Ishikawa (cell line): ENCODE results near the gene MORF4L2.

ENCODE experiments used
- CEBPB ChIP-seq: IDR thresholded peaks from 2 replicates; pipeline ENCODE4 v1.6.1; 2012
- CREB1 ChIP-seq: IDR thresholded peaks from 2 replicates; pipeline ENCODE4 v1.6.1; 2012; ENCODE audit warnings: low read depth
- EGR1 ChIP-seq: IDR thresholded peaks from 2 replicates; pipeline ENCODE4 v1.6.1; 2012
- EP300 ChIP-seq: IDR thresholded peaks from 2 replicates; pipeline ENCODE4 v1.6.1; 2012; ENCODE audit warnings: borderline replicate concordance
- FOXM1 ChIP-seq: IDR thresholded peaks from 2 replicates; pipeline ENCODE4 v1.6.1; 2012; ENCODE audit warnings: low read depth, borderline replicate concordance
- MAX ChIP-seq: IDR thresholded peaks from 2 replicates; pipeline ENCODE4 v1.6.1; 2012
- NFIC ChIP-seq: IDR thresholded peaks from 2 replicates; pipeline ENCODE4 v1.6.1; 2012
- RAD21 ChIP-seq: IDR thresholded peaks from 2 replicates; pipeline ENCODE4 v1.6.1; 2012; ENCODE audit warnings: low read depth
- REST ChIP-seq: IDR thresholded peaks from 2 replicates; pipeline ENCODE4 v1.6.1; 2012; ENCODE audit warnings: low read depth, mild to moderate bottlenecking
- TAF1 ChIP-seq: IDR thresholded peaks from 2 replicates; pipeline ENCODE4 v1.6.1; 2012; ENCODE audit warnings: low read depth, mild to moderate bottlenecking
- TCF12 ChIP-seq: IDR thresholded peaks from 2 replicates; pipeline ENCODE4 v1.6.1; 2012; ENCODE audit warnings: low read depth
- TEAD4 ChIP-seq: IDR thresholded peaks from 2 replicates; pipeline ENCODE4 v1.6.1; 2012
- USF1 ChIP-seq: IDR thresholded peaks from 2 replicates; pipeline ENCODE4 v1.6.1; 2012
- YY1 ChIP-seq: IDR thresholded peaks from 2 replicates; pipeline ENCODE4 v1.6.1; 2012; ENCODE audit warnings: low read depth
- ZBTB7A ChIP-seq: IDR thresholded peaks from 2 replicates; pipeline ENCODE4 v1.6.1; 2012; ENCODE audit warnings: low read depth

Gene MORF4L2

DNA sequence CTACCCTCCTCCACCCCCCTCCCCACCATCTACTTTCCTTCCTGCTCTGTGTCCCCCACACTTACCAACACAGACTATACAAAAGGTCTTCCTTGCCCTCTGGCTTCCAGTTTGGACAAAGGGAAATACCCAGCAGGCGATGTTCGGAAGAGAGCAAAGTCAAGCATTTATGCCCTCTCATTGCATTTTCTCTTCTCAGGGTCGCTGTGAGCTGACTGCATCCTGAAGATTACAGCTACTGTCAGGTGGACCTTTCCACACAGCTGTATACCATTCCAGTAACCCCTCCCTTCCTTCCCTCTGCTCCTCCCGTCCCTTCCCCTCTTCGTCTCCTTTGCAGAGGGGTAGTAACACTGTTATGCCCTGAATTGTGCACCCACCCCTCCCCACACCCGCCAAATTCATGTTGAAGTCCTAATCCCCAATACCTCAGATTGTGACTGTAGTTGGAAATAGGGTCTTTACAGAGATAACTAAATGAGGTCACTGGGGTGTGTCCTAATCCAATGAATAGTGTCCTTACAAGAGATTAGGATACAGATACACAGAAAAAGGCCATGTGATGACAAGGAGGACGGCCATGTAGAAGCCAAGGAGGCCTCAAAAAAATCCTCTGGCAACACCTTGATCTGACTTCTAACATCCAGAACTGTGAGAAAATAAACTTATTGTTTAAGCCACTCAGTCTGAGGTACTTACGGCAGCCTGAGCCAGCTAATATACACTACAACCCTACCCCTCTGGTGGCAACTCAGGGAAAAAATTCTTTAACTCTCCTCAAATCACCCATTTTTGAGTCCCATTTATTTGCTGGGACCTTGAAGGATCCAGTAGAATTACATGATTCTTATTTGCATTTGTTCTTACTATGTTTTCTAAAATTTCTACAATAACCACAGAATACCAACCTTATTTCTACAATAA lies 11.7 kb downstream of the MORF4L2 start:
- TF ChIP-seq ZBTB7A (no peak), FOXM1 (no peak), CREB1 (no peak), EP300 (no peak), CEBPB (no peak), TAF1 (no peak), USF1 (no peak), EGR1 (no peak)

DNA sequence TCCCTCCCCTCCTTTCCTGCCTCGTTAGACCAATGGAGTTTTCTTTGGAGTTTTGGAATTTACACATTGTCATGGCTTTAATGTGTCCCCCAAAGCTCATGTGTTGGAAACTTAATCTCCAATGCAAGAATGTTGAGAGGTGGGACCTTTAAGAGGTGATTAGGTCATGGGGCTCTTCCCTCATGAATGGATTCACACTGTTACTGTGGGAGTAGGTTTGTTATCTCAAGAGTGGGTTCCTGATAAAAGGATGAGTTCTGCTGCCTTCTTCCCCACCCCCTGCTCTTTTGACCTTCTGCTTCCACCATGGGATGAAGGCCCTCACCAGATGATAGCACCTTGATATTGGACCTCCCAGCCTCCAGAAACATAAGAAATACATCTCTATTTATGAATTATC lies 16.8 kb downstream of the MORF4L2 start:
- TF ChIP-seq ZBTB7A (no peak), TCF12 (no peak), YY1 (no peak), REST (no peak), EGR1 (no peak), CEBPB (no peak), CREB1 (no peak), RAD21 (no peak), FOXM1 (no peak), TEAD4 (no peak), EP300 (no peak), USF1 (no peak), TAF1 (no peak), NFIC (no peak), MAX (no peak)

- TF ChIP-seq REST: no peak
- TF ChIP-seq EP300: no peak
- no peak for TF ChIP-seq CEBPB
- no peak for TF ChIP-seq TCF12
- no peak for TF ChIP-seq RAD21
- TF ChIP-seq MAX: no peak
- TF ChIP-seq YY1: no peak
- no peak for TF ChIP-seq TEAD4
- no peak for TF ChIP-seq FOXM1
- TF ChIP-seq NFIC: no peak
- no peak for TF ChIP-seq EGR1
- no peak for TF ChIP-seq USF1
- TF ChIP-seq CREB1: no peak
- TF ChIP-seq ZBTB7A: no peak
- TF ChIP-seq TAF1: no peak
These were observed 20.0 kb downstream of the MORF4L2 start for GRCh38 chrX:103666202-103667107.

GRCh38 chrX:103663981-103664762 lies 22.3 kb downstream of the MORF4L2 start:
- TF ChIP-seq CEBPB (no peak), MAX (no peak), FOXM1 (no peak), TCF12 (no peak), EGR1 (no peak), TEAD4 (no peak), NFIC (no peak), CREB1 (no peak)
